Breast epithelium (tissue), 4 donors: ENCODE results near the gene GRIK1. TPM values are rescaled to one million over a fixed set of nuclear protein-coding genes. Genes with fewer than 3 reads are reported as not detected.

Source experiments
- DNase-seq, 2 donors: peaks; one replicate each; pipeline ENCODE4 v3.0.0-alpha.2; 2019; ENCODE audit warnings: low spot score in 2 of 2
- H3K27ac ChIP-seq, 2 donors: fragments of 200-600 bp; sonication (generic) in 1 of 2; one replicate each; pipeline ENCODE4 v1.5.1; 2016 to 2019; ENCODE audit warnings: mild to moderate bottlenecking in 1 of 2
- H3K27me3 ChIP-seq, 2 donors: fragments of 200-600 bp; sonication (generic) in 1 of 2; one replicate each; pipeline versions ENCODE4 v1.5.1 to v1.6.0; 2017 to 2019; ENCODE audit warnings: control low read depth in 1 of 2, mild to moderate bottlenecking in 1 of 2
- H3K36me3 ChIP-seq: fragments of 200-600 bp; one replicate; pipeline ENCODE4 v1.5.1; 2019
- H3K4me1 ChIP-seq, 2 donors: fragments of 200-600 bp; sonication (generic); one replicate each; pipeline ENCODE4 v1.5.1; 2016 to 2019; ENCODE audit warnings: control low read depth in 1 of 2
- H3K4me3 ChIP-seq, 3 donors: fragments of 200-600 bp; sonication (generic); 1 replicate in 2 of 3; 2 replicates in 1 of 3; pipeline ENCODE4 v1.5.1; 2016 to 2019; ENCODE audit warnings: mild to moderate bottlenecking in 3 of 3, moderate library complexity in 2 of 3
- H3K9me3 ChIP-seq, 2 donors: fragments of 200-600 bp; sonication (generic) in 1 of 2; one replicate each; pipeline ENCODE4 v1.5.1; 2016 to 2019; ENCODE audit warnings: control low read depth in 1 of 2
- POLR2A ChIP-seq: fragments of 450-650 bp; IDR thresholded peaks from one replicate; pipeline ENCODE4 v1.6.1; 2016; ENCODE audit warnings: antibody characterized with exemption, mild to moderate bottlenecking, moderate library complexity
- POLR2AphosphoS5 ChIP-seq, 3 donors: sonication (generic); formaldehyde crosslinking; IDR thresholded peaks; one replicate each; pipeline ENCODE4 v1.6.1; 2017; ENCODE audit warnings: antibody characterized with exemption in 3 of 3
- intact Hi-C: fragments of 100-400 bp; cut with DNase I; formaldehyde crosslinking; loops from one replicate; pipeline ENCODE4 v1.15.1; 2023; ENCODE audit warnings: low total_unique reads
- total RNA-seq, 3 donors: library from RNA; depleted of rRNA; stranded (reverse); fragments of >200 nt; gene quantifications; one replicate each; pipeline ENCODE4 v1.1.0, GENCODE V29; 2016
- TF ChIP-seq, protein P1 (sequence below), 3 donors: fragments of 450-650 bp; IDR thresholded peaks; one replicate each; pipeline ENCODE4 v1.5.1; 2016 to 2017; ENCODE audit warnings: antibody characterized with exemption in 3 of 3, mild to moderate bottlenecking in 3 of 3, moderate library complexity in 3 of 3

GRIK1 gene
- total RNA-seq, 3 donors from 2014 or later = 0.33 to 1.3 TPM; not detected in 1

- Histone ChIP-seq H3K9me3 (no peaks in the 10 kb centered on the region), H3K4me1 (no peaks in the 10 kb centered on the region), H3K27ac (no peak overlapping the region), H3K36me3 (no peaks in the 10 kb centered on the region), H3K4me3 (no peak overlapping the region), H3K27me3 (no peaks in the 10 kb centered on the region)
- intact Hi-C loops = no loop called here
- TF ChIP-seq POLR2A = no peak
- no peak for TF ChIP-seq POLR2AphosphoS5 (IDR thresholded peaks at IDR 0.05)
- TF ChIP-seq, protein P1, sequence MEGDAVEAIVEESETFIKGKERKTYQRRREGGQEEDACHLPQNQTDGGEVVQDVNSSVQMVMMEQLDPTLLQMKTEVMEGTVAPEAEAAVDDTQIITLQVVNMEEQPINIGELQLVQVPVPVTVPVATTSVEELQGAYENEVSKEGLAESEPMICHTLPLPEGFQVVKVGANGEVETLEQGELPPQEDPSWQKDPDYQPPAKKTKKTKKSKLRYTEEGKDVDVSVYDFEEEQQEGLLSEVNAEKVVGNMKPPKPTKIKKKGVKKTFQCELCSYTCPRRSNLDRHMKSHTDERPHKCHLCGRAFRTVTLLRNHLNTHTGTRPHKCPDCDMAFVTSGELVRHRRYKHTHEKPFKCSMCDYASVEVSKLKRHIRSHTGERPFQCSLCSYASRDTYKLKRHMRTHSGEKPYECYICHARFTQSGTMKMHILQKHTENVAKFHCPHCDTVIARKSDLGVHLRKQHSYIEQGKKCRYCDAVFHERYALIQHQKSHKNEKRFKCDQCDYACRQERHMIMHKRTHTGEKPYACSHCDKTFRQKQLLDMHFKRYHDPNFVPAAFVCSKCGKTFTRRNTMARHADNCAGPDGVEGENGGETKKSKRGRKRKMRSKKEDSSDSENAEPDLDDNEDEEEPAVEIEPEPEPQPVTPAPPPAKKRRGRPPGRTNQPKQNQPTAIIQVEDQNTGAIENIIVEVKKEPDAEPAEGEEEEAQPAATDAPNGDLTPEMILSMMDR (IDR thresholded peaks at IDR 0.05) = no peak
- no peak for DNase-seq
These were observed 289.2 kb downstream of the GRIK1 start for GRCh38 chr21:29650523-29651022.

DNA sequence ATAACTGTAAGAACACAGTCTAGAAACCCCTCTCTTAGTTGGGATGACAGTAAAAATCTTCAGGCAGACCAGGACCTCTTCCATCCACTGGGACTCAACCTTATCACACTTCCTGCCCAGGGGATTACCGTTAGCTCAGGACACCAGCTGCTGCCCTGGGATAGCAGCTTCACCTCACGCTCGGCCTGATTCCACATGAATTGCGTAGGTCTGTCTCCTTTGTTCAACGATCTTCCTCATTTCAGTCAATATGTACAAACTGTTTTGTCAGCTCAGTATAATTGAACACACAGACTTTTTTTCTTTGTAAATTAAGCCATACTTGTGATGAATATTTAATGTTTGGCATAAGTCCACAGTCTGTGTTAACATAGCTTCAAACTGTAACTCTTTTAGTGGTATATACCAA is 290.4 kb downstream of the GRIK1 start:
- DNase-seq = no peak
- no peaks in the 10 kb centered on the region for H3K4me1 ChIP-seq
- no peak overlapping the region for H3K4me3 ChIP-seq
- H3K27me3 ChIP-seq = no peaks in the 10 kb centered on the region
- intact Hi-C loops = no loop called here
- no peaks in the 10 kb centered on the region for H3K9me3 ChIP-seq
- no peaks in the 10 kb centered on the region for H3K36me3 ChIP-seq
- H3K27ac ChIP-seq = no peak overlapping the region
- TF ChIP-seq POLR2A (no peak), POLR2AphosphoS5 (IDR thresholded peaks at IDR 0.05) (no peak)
- TF ChIP-seq, protein P1 (IDR thresholded peaks at IDR 0.05) = no peak

DNA sequence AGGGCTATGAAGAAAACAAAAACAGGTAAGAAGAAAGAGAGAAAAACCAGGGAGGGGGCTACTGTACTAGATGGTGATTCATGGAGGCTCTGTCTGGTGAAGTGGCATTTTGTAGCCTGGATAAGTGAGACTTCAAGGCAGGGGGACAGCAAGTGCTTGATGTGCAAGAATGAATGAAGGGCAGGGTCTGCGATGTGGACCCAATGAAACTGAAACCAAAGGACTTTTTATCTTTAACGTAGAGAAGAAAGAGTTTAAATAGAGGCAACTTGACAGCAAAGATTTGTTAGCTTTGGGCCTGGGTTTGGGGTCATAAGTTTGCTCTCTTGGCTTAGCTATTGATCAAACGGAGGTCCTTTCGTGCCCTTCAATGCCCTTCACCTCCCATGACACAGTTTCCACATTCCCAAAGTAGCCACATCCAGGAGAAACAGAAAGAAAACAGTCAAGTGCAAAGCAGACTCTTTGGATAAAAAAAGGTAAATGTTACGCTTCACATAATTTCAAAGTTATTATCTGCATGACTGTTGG is 291.0 kb downstream of the GRIK1 start:
- no peak for TF ChIP-seq POLR2AphosphoS5 (IDR thresholded peaks at IDR 0.05)
- no peak for TF ChIP-seq POLR2A
- TF ChIP-seq, protein P1 (IDR thresholded peaks at IDR 0.05) = no peak
- Histone ChIP-seq H3K27me3 (no peaks in the 10 kb centered on the region), H3K4me1 (no peaks in the 10 kb centered on the region), H3K36me3 (no peaks in the 10 kb centered on the region), H3K4me3 (no peak overlapping the region), H3K27ac (no peak overlapping the region), H3K9me3 (no peaks in the 10 kb centered on the region)
- no peak for DNase-seq
- intact Hi-C loops = no loop called here

DNA sequence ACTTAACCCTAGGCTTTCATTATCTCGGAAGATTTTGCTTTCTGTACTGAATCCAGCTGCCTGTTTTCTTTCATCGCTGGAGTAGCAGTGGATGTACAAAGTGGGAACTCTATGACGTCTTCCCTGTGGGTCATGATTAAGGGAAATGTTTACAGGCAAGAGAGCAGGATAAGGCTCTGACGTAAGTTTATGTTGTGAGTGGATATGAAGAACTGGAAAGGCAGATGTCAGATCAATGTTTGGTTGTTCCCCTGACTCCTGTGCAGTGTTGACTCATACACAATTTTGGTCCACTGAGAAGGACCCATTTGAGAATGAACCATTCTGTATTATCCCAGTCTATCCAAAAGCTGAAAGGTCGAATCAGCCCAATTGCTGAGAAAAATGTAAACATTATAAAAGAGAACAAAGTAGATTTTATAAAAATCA is 292.4 kb downstream of the GRIK1 start:
- DNase-seq = no peak
- no peak overlapping the region for H3K4me3 ChIP-seq
- TF ChIP-seq POLR2A = no peak
- no peak for TF ChIP-seq POLR2AphosphoS5 (IDR thresholded peaks at IDR 0.05)
- no peaks in the 10 kb centered on the region for H3K36me3 ChIP-seq
- H3K4me1 ChIP-seq = no peaks in the 10 kb centered on the region
- H3K27ac ChIP-seq = no peak overlapping the region
- H3K27me3 ChIP-seq = no peaks in the 10 kb centered on the region
- intact Hi-C loops = no loop called here
- no peaks in the 10 kb centered on the region for H3K9me3 ChIP-seq

DNA sequence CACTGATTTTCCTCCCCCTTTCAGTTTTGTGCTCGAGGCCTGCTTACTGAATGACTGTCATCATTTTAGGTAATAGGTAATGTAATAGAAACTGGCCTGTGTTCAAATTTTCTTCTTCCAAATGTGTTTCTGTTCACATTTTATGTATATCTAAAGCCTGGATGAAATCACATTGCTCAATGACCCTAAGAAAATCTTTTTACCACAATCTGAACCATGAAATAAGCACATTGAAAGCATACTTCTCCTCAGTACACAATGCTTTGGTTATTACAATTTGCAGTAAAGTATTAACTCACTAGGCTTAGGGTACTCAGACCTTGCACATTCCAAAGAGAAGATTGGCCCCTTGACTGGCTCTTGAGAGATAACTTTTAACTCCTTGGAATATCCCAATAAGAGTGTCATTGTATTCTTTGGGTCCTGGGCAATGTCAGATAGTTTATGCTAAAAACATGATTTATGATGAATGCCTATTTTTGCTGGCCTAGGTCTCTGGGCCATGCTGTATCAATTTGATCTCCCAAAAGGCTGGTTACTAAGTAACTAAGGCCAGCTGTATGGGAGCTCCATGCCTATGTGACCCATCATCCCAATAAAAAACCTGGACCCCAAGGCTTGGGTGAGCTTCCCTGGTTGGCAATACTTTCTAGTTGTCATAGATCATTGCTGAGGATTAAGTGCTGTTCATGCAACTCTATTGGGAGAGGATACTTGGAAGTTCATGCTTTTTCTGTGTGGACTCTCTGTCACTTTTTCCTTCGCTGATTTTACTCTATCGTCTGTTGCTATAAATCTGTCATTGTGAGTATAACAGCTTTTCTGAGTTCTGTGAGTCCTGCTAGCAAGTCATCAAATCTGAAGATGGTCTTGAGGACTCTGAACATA is 293.9 kb downstream of the GRIK1 start:
- intact Hi-C loops = no loop called here
- no peak for DNase-seq
- no peaks in the 10 kb centered on the region for H3K27me3 ChIP-seq
- H3K4me3 ChIP-seq = no peak overlapping the region
- no peak for TF ChIP-seq POLR2AphosphoS5 (IDR thresholded peaks at IDR 0.05)
- TF ChIP-seq, protein P1 (IDR thresholded peaks at IDR 0.05) = no peak
- no peak for TF ChIP-seq POLR2A
- H3K36me3 ChIP-seq = no peaks in the 10 kb centered on the region
- H3K27ac ChIP-seq = no peak overlapping the region
- no peaks in the 10 kb centered on the region for H3K9me3 ChIP-seq
- no peaks in the 10 kb centered on the region for H3K4me1 ChIP-seq
